Calu3 (cell line): Measurements from ENCODE around the gene CHI3L2. TPM values are rescaled to one million over a fixed set of nuclear protein-coding genes. Genes with fewer than 3 reads are reported as not detected.

Source experiments
- BruUV-seq: library from RNA; stranded (reverse); fragments of 400-500 nt; replicated peaks from 2 replicates; lab custom pipeline; 2021; lab: Mats Ljungman, UMichigan
- CTCF ChIA-PET: fragments of 300-600 bp; sonication (Branson Sonifier 250); formaldehyde crosslinking; loops from one replicate; lab custom pipeline; 2022; ENCODE audit warnings: antibody characterized with exemption; lab: Charles Lee
- DNase-seq: peaks from one replicate; pipeline ENCODE4 v3.0.0; 2022
- H3K27ac Mint-ChIP-seq: one replicate; pipeline ENCODE4 v1.8.0; 2022; ENCODE audit warnings: mixed read lengths; ENCODE audit not compliant: unreplicated experiment
- H3K27me3 Mint-ChIP-seq: one replicate; pipeline ENCODE4 v1.8.0; 2022; ENCODE audit warnings: mixed read lengths; ENCODE audit not compliant: unreplicated experiment
- H3K36me3 Mint-ChIP-seq: one replicate; pipeline ENCODE4 v1.8.0; 2022; ENCODE audit warnings: mild to moderate bottlenecking, moderate library complexity, mixed read lengths; ENCODE audit not compliant: insufficient read depth, unreplicated experiment
- H3K4me1 Mint-ChIP-seq: one replicate; pipeline ENCODE4 v1.8.0; 2022; ENCODE audit warnings: mild to moderate bottlenecking, low read depth, mixed read lengths; ENCODE audit not compliant: unreplicated experiment
- H3K4me3 Mint-ChIP-seq: one replicate; pipeline ENCODE4 v1.8.0; 2022; ENCODE audit warnings: mild to moderate bottlenecking, low read depth, moderate library complexity, mixed read lengths; ENCODE audit not compliant: unreplicated experiment
- H3K9me3 Mint-ChIP-seq: one replicate; pipeline ENCODE4 v1.8.0; 2022; ENCODE audit warnings: low read depth, mixed read lengths; ENCODE audit not compliant: unreplicated experiment
- intact Hi-C: fragments of 100-400 bp; cut with micrococcal nuclease; formaldehyde crosslinking; loops from one replicate; pipeline ENCODE4 v1.10.0; 2022; ENCODE audit not compliant: unreplicated experiment
- total RNA-seq: library from RNA; stranded (reverse); gene quantifications from 2 replicates; pipeline ENCODE4 v1.2.3, GENCODE V29; 2022
- TF ChIP-seq, protein P1 (sequence below): fragments of 200-600 bp; IDR thresholded peaks from one replicate; pipeline ENCODE4 v1.8.0; 2022; ENCODE audit warnings: antibody characterized with exemption; ENCODE audit not compliant: unreplicated experiment

The CHI3L2 gene
- total RNA-seq, 1 experiment from 2014 or later, result 0.52 TPM

- BruUV-seq, result no TSS peak
- Mint-ChIP-seq H3K9me3 (no peaks in the 10 kb centered on the region), H3K36me3 (no peaks in the 10 kb centered on the region), H3K27ac (no peak overlapping the region), H3K27me3 (peaks cover 17% of the 10 kb centered on the region), H3K4me3 (no peak overlapping the region), H3K4me1 (no peaks in the 10 kb centered on the region)
- intact Hi-C loops, result no loop called here
- CTCF ChIA-PET, result no interaction called here
- no peak for DNase-seq
- TF ChIP-seq, protein P1, sequence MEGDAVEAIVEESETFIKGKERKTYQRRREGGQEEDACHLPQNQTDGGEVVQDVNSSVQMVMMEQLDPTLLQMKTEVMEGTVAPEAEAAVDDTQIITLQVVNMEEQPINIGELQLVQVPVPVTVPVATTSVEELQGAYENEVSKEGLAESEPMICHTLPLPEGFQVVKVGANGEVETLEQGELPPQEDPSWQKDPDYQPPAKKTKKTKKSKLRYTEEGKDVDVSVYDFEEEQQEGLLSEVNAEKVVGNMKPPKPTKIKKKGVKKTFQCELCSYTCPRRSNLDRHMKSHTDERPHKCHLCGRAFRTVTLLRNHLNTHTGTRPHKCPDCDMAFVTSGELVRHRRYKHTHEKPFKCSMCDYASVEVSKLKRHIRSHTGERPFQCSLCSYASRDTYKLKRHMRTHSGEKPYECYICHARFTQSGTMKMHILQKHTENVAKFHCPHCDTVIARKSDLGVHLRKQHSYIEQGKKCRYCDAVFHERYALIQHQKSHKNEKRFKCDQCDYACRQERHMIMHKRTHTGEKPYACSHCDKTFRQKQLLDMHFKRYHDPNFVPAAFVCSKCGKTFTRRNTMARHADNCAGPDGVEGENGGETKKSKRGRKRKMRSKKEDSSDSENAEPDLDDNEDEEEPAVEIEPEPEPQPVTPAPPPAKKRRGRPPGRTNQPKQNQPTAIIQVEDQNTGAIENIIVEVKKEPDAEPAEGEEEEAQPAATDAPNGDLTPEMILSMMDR, result no peak
These were observed 19.8 kb downstream of the CHI3L2 start for GRCh38 chr1:111247125-111247838.

DNA sequence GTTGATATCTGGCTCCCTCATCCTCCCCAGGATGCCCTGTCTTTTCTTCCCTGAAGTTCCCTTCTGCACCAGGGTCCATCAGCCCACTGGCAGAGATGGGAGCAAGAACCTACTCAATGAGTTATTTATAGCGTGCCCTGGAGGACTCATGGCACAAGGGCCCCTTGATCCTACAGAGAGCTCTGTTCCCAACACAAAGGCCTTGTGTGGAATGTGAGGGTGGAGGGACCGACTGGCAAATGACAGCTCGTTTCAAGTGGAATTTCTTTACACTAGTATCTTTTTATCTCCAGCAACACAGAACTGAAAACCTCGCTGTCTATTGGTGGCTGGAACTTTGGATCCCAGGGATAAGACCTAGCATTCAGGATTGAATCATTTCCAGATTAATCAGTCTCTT lies 22.4 kb downstream of the CHI3L2 start:
- intact Hi-C loops, result no loop called here
- TF ChIP-seq, protein P1, result no peak
- CTCF ChIA-PET, result no interaction called here

DNA sequence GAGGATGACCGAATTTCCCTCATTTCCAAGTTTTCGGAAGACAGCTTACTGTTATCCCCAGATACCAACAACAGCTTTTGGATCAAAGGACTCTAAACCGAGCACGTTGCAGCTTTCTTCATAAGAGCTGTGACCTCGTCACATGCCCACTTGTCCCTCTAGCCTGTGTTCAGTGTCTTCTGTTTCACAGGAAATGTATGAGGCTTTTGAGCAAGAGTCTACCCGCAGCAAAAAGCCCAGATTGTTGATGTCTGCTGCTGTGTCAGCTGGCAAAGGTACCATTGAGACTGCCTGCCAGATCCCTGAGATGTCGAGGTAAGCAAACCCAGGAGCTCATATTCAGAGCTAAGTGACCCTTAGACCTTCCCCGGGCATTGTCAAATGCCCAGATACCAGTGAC lies 24.1 kb downstream of the CHI3L2 start:
- BruUV-seq, result no TSS peak
- Mint-ChIP-seq H3K27ac (no peak overlapping the region), H3K36me3 (no peaks in the 10 kb centered on the region), H3K4me3 (no peak overlapping the region), H3K4me1 (no peaks in the 10 kb centered on the region), H3K27me3 (peaks cover 59% of the 10 kb centered on the region), H3K9me3 (no peaks in the 10 kb centered on the region)
- intact Hi-C loops, result no loop called here
- no peak for DNase-seq
- TF ChIP-seq, protein P1, result no peak
- CTCF ChIA-PET, result no interaction called here

More for the DNA sequence above, 22.4 kb downstream of the CHI3L2 start:
- Mint-ChIP-seq H3K27me3 (peaks cover 44% of the 10 kb centered on the region), H3K4me3 (no peak overlapping the region), H3K27ac (no peak overlapping the region), H3K9me3 (no peaks in the 10 kb centered on the region), H3K36me3 (no peaks in the 10 kb centered on the region), H3K4me1 (no peaks in the 10 kb centered on the region)
- no peak for DNase-seq
- no TSS peak for BruUV-seq

- BruUV-seq, result no TSS peak
- TF ChIP-seq, protein P1, result no peak
- Mint-ChIP-seq H3K27me3 (peaks cover 71% of the 10 kb centered on the region), H3K27ac (no peak overlapping the region), H3K36me3 (no peaks in the 10 kb centered on the region), H3K9me3 (no peaks in the 10 kb centered on the region), H3K4me3 (no peak overlapping the region), H3K4me1 (no peaks in the 10 kb centered on the region)
- no peak for DNase-seq
- intact Hi-C loops, result no loop called here
- CTCF ChIA-PET, result no interaction called here
These were observed 25.3 kb downstream of the CHI3L2 start for GRCh38 chr1:111252786-111253185.
